GM23338 (cell line): ENCODE data around the gene ITPRIPL1. TPM values are rescaled to one million over a fixed set of nuclear protein-coding genes. Genes with fewer than 3 reads are reported as not detected.

Experiments used
- ATAC-seq: fragments of 200-7000 bp; cut with Tn5 transposase; 3 replicates; pipeline ENCODE4 v1.9.1; 2020
- DNase-seq: peaks from one replicate; pipeline ENCODE4 v3.0.0-alpha.2; 2015; ENCODE audit warnings: low spot score
- H2AFZ ChIP-seq: fragments of 200-600 bp; sonication (generic); 2 replicates; pipeline ENCODE4 v1.8.0; 2016; ENCODE audit warnings: antibody characterized with exemption, mild to moderate bottlenecking, moderate library complexity
- H3F3A ChIP-seq: fragments of 200-600 bp; sonication (generic); replicated peaks from 2 replicates; pipeline ENCODE4 v1.8.0; 2017; ENCODE audit warnings: antibody characterized with exemption, mixed run types, low read depth
- H3K27ac ChIP-seq: fragments of 200-600 bp; sonication (generic); 2 replicates; pipeline ENCODE4 v1.6.1; 2016; ENCODE audit warnings: low read depth
- H3K27me3 ChIP-seq: fragments of 200-600 bp; sonication (generic); 2 replicates; pipeline ENCODE4 v1.8.0; 2016; ENCODE audit warnings: mild to moderate bottlenecking, mixed run types, moderate library complexity; ENCODE audit not compliant: insufficient read depth
- H3K36me3 ChIP-seq: fragments of 200-600 bp; sonication (generic); 2 replicates; pipeline ENCODE4 v1.8.0; 2016; ENCODE audit warnings: mild to moderate bottlenecking; ENCODE audit not compliant: insufficient read depth
- H3K4me1 ChIP-seq: fragments of 200-600 bp; sonication (generic); 2 replicates; pipeline ENCODE4 v1.8.0; 2016; ENCODE audit warnings: mild to moderate bottlenecking, moderate library complexity; ENCODE audit not compliant: insufficient read depth
- H3K4me2 ChIP-seq: fragments of 200-600 bp; sonication (generic); 2 replicates; pipeline ENCODE4 v1.7.1; 2017; ENCODE audit warnings: mixed run types
- H3K4me3 ChIP-seq: fragments of 200-600 bp; sonication (generic); 2 replicates; pipeline ENCODE4 v1.6.1; 2016; ENCODE audit warnings: mixed run types
- H3K79me2 ChIP-seq: fragments of 200-600 bp; sonication (generic); replicated peaks from 2 replicates; pipeline ENCODE4 v1.8.0; 2017; ENCODE audit warnings: mild to moderate bottlenecking; ENCODE audit not compliant: insufficient read depth
- H3K9me2 ChIP-seq: fragments of 200-600 bp; sonication (generic); 2 replicates; pipeline ENCODE4 v1.8.0; 2017; ENCODE audit not compliant: insufficient read depth
- H4K20me1 ChIP-seq: fragments of 200-600 bp; sonication (generic); replicated peaks from 2 replicates; pipeline ENCODE4 v1.8.0; 2017; ENCODE audit warnings: mild to moderate bottlenecking; ENCODE audit not compliant: insufficient read depth
- H3K27ac Mint-ChIP-seq: 2 replicates; pipeline ENCODE4 v1.8.0; 2020; ENCODE audit warnings: inconsistent platforms, mild to moderate bottlenecking, moderate library complexity, mixed read lengths
- H3K27me3 Mint-ChIP-seq: 3 replicates; pipeline ENCODE4 v1.8.0; 2022; ENCODE audit warnings: low read depth, mild to moderate bottlenecking, moderate library complexity, mixed read lengths, inconsistent platforms; ENCODE audit not compliant: insufficient read depth, poor library complexity
- H3K36me3 Mint-ChIP-seq: 3 replicates; pipeline ENCODE4 v1.8.0; 2021; ENCODE audit warnings: low read depth, mild to moderate bottlenecking, inconsistent platforms, moderate library complexity, mixed read lengths
- H3K4me1 Mint-ChIP-seq: 3 replicates; pipeline ENCODE4 v1.8.0; 2020; ENCODE audit warnings: mild to moderate bottlenecking, inconsistent platforms, mixed read lengths
- H3K4me3 Mint-ChIP-seq: 3 replicates; pipeline ENCODE4 v1.8.0; 2021; ENCODE audit warnings: moderate library complexity, mild to moderate bottlenecking, inconsistent platforms, mixed read lengths
- H3K9me3 Mint-ChIP-seq: 3 replicates; pipeline ENCODE4 v1.8.0; 2020; ENCODE audit warnings: moderate library complexity, mild to moderate bottlenecking, inconsistent platforms, mixed read lengths
- CREB1 ChIP-seq: fragments of 250-450 bp; sonication (Bioruptor Pico); IDR thresholded peaks from 2 replicates; pipeline ENCODE4 v1.5.0; 2020; ENCODE audit warnings: low read depth, mild to moderate bottlenecking, moderate library complexity
- ETS1 ChIP-seq: IDR thresholded peaks from 2 replicates; pipeline ENCODE4 v1.6.1; 2016; ENCODE audit warnings: antibody characterized with exemption
- EZH2 ChIP-seq: fragments of 200-600 bp; sonication (generic); IDR thresholded peaks from one replicate; pipeline ENCODE4 v1.8.0; 2017; ENCODE audit warnings: antibody characterized with exemption, mild to moderate bottlenecking, low read depth; ENCODE audit not compliant: unreplicated experiment
- EZH2phosphoT487 ChIP-seq: fragments of 200-600 bp; sonication (generic); IDR thresholded peaks from one replicate; pipeline ENCODE4 v1.8.1; 2018; ENCODE audit warnings: antibody characterized with exemption; ENCODE audit not compliant: unreplicated experiment
- POLR2AphosphoS5 ChIP-seq: IDR thresholded peaks from 2 replicates; pipeline ENCODE4 v1.6.1; 2016; ENCODE audit warnings: antibody characterized with exemption, low read depth
- polyA plus RNA-seq: library from polyadenylated mRNA; unstranded; fragments of >200 nt; fragmentation: Nextera tagmentation; extraction: Ambion mirVana; gene quantifications from 2 replicates; pipeline ENCODE4 v1.2.1, GENCODE V29; 2016
- total RNA-seq: library from RNA; depleted of rRNA; stranded (reverse); fragments of >200 nt; shearing (Covaris generic); gene quantifications from 2 replicates; pipeline ENCODE4 v1.2.3, GENCODE V29; 2014
- TF ChIP-seq, protein P1 (sequence below): fragments of 250-450 bp; sonication (Bioruptor Pico); IDR thresholded peaks from 2 replicates; pipeline ENCODE4 v1.5.0; 2020; ENCODE audit warnings: mild to moderate bottlenecking, moderate library complexity

Gene ITPRIPL1
- total and polyA plus RNA-seq, 2 experiments from 2014 or later: 5.3 to 14.0 TPM

- TF ChIP-seq, protein P1, sequence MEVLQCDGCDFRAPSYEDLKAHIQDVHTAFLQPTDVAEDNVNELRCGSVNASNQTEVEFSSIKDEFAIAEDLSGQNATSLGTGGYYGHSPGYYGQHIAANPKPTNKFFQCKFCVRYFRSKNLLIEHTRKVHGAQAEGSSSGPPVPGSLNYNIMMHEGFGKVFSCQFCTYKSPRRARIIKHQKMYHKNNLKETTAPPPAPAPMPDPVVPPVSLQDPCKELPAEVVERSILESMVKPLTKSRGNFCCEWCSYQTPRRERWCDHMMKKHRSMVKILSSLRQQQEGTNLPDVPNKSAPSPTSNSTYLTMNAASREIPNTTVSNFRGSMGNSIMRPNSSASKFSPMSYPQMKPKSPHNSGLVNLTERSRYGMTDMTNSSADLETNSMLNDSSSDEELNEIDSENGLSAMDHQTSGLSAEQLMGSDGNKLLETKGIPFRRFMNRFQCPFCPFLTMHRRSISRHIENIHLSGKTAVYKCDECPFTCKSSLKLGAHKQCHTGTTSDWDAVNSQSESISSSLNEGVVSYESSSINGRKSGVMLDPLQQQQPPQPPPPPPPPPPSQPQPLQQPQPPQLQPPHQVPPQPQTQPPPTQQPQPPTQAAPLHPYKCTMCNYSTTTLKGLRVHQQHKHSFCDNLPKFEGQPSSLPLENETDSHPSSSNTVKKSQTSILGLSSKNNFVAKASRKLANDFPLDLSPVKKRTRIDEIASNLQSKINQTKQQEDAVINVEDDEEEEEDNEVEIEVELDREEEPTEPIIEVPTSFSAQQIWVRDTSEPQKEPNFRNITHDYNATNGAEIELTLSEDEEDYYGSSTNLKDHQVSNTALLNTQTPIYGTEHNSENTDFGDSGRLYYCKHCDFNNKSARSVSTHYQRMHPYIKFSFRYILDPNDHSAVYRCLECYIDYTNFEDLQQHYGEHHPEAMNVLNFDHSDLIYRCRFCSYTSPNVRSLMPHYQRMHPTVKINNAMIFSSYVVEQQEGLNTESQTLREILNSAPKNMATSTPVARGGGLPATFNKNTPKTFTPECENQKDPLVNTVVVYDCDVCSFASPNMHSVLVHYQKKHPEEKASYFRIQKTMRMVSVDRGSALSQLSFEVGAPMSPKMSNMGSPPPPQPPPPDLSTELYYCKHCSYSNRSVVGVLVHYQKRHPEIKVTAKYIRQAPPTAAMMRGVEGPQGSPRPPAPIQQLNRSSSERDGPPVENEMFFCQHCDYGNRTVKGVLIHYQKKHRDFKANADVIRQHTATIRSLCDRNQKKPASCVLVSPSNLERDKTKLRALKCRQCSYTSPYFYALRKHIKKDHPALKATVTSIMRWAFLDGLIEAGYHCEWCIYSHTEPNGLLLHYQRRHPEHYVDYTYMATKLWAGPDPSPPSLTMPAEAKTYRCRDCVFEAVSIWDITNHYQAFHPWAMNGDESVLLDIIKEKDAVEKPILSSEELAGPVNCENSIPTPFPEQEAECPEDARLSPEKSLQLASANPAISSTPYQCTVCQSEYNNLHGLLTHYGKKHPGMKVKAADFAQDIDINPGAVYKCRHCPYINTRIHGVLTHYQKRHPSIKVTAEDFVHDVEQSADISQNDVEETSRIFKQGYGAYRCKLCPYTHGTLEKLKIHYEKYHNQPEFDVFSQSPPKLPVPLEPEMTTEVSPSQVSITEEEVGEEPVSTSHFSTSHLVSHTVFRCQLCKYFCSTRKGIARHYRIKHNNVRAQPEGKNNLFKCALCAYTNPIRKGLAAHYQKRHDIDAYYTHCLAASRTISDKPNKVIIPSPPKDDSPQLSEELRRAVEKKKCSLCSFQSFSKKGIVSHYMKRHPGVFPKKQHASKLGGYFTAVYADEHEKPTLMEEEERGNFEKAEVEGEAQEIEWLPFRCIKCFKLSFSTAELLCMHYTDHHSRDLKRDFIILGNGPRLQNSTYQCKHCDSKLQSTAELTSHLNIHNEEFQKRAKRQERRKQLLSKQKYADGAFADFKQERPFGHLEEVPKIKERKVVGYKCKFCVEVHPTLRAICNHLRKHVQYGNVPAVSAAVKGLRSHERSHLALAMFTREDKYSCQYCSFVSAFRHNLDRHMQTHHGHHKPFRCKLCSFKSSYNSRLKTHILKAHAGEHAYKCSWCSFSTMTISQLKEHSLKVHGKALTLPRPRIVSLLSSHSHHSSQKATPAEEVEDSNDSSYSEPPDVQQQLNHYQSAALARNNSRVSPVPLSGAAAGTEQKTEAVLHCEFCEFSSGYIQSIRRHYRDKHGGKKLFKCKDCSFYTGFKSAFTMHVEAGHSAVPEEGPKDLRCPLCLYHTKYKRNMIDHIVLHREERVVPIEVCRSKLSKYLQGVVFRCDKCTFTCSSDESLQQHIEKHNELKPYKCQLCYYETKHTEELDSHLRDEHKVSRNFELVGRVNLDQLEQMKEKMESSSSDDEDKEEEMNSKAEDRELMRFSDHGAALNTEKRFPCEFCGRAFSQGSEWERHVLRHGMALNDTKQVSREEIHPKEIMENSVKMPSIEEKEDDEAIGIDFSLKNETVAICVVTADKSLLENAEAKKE (CRISPR knock-in tag): no peak
These were observed 7.5 kb upstream of the ITPRIPL1 start (continued) for GRCh38 chr2:96317584-96317997.

DNA sequence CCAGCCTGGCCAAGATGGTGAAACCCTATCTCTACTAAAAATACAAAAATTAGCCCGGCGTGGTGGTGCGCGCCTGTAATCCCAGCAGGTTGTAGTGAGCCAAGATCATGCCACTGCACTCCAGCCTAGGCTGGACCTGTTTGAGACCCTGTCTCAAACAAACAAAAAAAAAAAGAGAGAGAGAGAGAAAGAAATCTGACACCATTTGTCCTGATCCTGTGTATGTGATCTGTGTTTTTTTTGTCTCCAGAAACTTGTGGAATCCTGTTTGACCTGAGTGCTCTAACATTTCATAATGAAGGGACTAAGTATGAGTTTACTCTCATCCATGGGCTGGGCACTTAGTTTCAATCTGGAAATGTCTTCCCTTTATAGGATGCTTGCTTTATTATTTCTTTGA is 6.4 kb upstream of the ITPRIPL1 start:
- 0 out of 2 replicates have a peak, but pooled peaks cover 8% of the 10 kb centered on the region for H3K4me1 ChIP-seq
- no peak overlapping the region for H3K4me3 Mint-ChIP-seq
- no peak overlapping the region for H3K4me2 ChIP-seq
- H2AFZ ChIP-seq: no peak overlapping the region
- peaks cover 8% of the 10 kb centered on the region; the same call in 1 of the 2 replicates for H3F3A ChIP-seq
- H3K36me3 Mint-ChIP-seq: no peaks in the 10 kb centered on the region
- H3K27ac ChIP-seq: no peak overlapping the region
- ATAC-seq (no peak), DNase-seq (no peak)
- H3K27me3 ChIP-seq: peaks cover 52% of the 10 kb centered on the region
- H3K27ac Mint-ChIP-seq: no peak overlapping the region
- H3K4me3 ChIP-seq: no peak overlapping the region
- no peaks in the 10 kb centered on the region; the same call in 2 of the 3 replicates for H3K9me3 Mint-ChIP-seq
- peaks cover 7% of the 10 kb centered on the region; the same call in 2 of the 3 replicates for H3K4me1 Mint-ChIP-seq
- H3K9me2 ChIP-seq: no peaks in the 10 kb centered on the region
- H3K36me3 ChIP-seq: no peaks in the 10 kb centered on the region; the same call in 1 of the 2 replicates
- H3K79me2 ChIP-seq: no peaks in the 10 kb centered on the region
- H4K20me1 ChIP-seq: no peaks in the 10 kb centered on the region
- H3K27me3 Mint-ChIP-seq: peaks cover 41% of the 10 kb centered on the region
- TF ChIP-seq EZH2phosphoT487: no peak
- TF ChIP-seq, protein P1 (CRISPR knock-in tag): no peak
- TF ChIP-seq EZH2: no peak
- TF ChIP-seq POLR2AphosphoS5: no peak
- TF ChIP-seq ETS1: no peak
- TF ChIP-seq CREB1 (CRISPR knock-in tag): no peak
